ENCODE measurements around the gene PBX1. TPM values are rescaled to one million over a fixed set of nuclear protein-coding genes. Genes with fewer than 3 reads are reported as not detected.

PBX1 gene
- total RNA-seq, 2 donors from 2014 or later = 50.5 to 53.1 TPM

DNA sequence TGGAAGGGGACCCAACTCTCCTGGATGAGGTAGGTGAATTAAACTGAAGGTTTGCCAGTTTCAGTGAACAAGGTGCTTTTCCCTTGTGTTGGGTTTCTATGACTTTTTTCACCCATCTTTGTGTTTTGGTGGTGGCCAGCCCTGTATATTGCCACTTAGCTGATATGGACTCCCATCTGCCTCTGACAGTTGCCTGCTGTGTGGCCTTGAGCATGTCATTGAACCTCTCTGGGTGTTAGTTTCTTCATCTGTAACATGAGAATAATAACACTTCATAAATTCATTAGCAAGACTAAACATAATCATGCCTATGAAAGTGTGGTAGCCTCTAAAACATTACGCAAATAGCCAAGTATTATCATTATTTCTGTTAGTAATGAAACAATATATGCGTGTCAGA, 141.7 kb downstream of the PBX1 start:
- Histone ChIP-seq H3K36me3 (no peaks in the 10 kb centered on the region), H3K27ac (no peak overlapping the region), H3K9me3 (no peaks in the 10 kb centered on the region), H3K4me3 (no peak overlapping the region), H3K27me3 (replicated peaks; ENCODE audit: insufficient read depth) (no peaks in the 10 kb centered on the region), H3K4me1 (ENCODE audit: control insufficient read depth in 1 of 2, low read depth in 2 of 2) (peaks cover 0 to 21% of the 10 kb centered on the region in 2 donors)
- TF ChIP-seq, protein P1, sequence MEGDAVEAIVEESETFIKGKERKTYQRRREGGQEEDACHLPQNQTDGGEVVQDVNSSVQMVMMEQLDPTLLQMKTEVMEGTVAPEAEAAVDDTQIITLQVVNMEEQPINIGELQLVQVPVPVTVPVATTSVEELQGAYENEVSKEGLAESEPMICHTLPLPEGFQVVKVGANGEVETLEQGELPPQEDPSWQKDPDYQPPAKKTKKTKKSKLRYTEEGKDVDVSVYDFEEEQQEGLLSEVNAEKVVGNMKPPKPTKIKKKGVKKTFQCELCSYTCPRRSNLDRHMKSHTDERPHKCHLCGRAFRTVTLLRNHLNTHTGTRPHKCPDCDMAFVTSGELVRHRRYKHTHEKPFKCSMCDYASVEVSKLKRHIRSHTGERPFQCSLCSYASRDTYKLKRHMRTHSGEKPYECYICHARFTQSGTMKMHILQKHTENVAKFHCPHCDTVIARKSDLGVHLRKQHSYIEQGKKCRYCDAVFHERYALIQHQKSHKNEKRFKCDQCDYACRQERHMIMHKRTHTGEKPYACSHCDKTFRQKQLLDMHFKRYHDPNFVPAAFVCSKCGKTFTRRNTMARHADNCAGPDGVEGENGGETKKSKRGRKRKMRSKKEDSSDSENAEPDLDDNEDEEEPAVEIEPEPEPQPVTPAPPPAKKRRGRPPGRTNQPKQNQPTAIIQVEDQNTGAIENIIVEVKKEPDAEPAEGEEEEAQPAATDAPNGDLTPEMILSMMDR (IDR thresholded peaks at IDR 0.05) = no peak
- ATAC-seq (ENCODE audit: insufficient number of reproducible peaks, low FRiP score, low read depth) (no peak), DNase-seq (ENCODE audit: low spot score) (no peak)

DNA sequence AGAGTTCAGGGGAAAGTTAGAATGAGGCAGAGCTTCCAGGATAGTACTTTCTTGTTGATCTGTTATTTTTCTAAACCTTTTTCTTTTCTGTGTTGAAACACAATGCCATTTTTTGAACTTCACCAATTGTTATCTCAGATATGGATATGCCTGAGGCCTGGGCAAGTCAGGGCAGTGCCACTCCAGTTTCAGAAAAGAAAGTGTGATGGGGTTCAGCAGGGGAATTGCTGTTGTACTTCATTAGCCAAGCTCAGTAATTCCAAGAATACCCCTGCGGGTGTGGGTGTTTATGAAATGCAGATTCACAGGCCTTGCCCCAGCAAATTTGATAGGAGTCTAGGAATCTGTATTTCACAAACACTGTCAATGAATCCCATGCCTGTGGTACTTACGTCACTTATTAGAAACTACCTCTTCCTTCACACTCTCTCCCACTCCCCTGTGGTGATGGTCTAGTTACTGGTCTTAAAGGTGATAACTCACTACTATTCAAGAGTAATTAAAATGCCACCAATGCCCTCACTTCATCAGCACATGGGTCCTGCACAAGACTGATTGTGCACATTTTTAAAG, 142.3 kb downstream of the PBX1 start:
- peaks cover 0 to 25% of the 10 kb centered on the region in 2 donors for H3K4me1 ChIP-seq (ENCODE audit: control insufficient read depth in 1 of 2, low read depth in 2 of 2)
- H3K27ac ChIP-seq = no peak overlapping the region

DNA sequence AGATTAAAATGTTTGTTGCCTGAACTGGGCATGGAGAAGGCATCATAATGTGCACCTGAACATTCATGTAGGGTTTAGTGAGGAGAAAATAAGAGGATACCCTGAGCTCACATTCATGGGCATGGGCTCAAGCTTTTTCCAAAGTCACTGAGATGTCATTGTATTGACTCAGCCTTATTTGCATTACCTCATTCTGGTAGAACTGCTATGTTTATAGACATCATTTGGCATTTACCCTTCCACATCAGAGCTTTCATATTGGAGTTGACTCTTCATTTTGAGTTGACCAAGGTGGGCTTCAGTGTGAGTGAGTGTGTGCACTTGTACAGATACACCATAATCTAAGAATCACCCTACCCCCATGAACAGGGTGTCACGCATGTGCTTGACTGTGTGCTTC, 143.2 kb downstream of the PBX1 start:
- no peaks in the 10 kb centered on the region for H3K9me3 ChIP-seq
- no peak overlapping the region for H3K27ac ChIP-seq
- no peaks in the 10 kb centered on the region for H3K27me3 ChIP-seq (replicated peaks; ENCODE audit: insufficient read depth)
- DNase-seq (ENCODE audit: low spot score) (no peak), ATAC-seq (ENCODE audit: insufficient number of reproducible peaks, low FRiP score, low read depth) (no peak)
- H3K4me3 ChIP-seq = no peak overlapping the region
- peaks cover 8 to 34% of the 10 kb centered on the region in 2 donors for H3K4me1 ChIP-seq (ENCODE audit: control insufficient read depth in 1 of 2, low read depth in 2 of 2)
- H3K36me3 ChIP-seq = no peaks in the 10 kb centered on the region
- TF ChIP-seq, protein P1 (IDR thresholded peaks at IDR 0.05) = no peak

More for the DNA sequence above, 142.3 kb downstream of the PBX1 start:
- Histone ChIP-seq H3K36me3 (no peaks in the 10 kb centered on the region), H3K9me3 (no peaks in the 10 kb centered on the region), H3K4me3 (no peak overlapping the region), H3K27me3 (replicated peaks; ENCODE audit: insufficient read depth) (no peaks in the 10 kb centered on the region)
- DNase-seq (ENCODE audit: low spot score) (no peak), ATAC-seq (ENCODE audit: insufficient number of reproducible peaks, low FRiP score, low read depth) (no peak)
- TF ChIP-seq, protein P1 (IDR thresholded peaks at IDR 0.05) = no peak

DNA sequence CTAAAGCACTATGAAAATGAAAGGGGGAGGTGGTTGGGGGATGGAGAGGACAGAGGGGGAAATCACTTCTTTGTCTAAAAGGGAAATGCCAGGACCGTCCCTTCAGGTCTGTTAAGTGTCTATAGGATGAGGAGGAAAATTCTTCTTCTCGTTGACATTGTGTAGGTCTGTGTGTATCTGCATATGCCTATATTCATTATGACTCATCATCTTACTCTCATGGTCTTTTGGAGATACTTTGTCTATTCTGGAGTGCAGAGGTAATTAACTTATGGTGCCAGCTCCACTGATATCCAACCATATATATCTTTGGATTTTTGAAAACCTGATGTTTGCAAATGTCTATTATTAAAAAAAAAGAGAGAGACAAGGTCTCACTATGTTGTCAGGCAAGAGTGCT, 143.7 kb downstream of the PBX1 start:
- Histone ChIP-seq H3K4me3 (no peak overlapping the region), H3K4me1 (ENCODE audit: control insufficient read depth in 1 of 2, low read depth in 2 of 2) (peaks cover 12 to 39% of the 10 kb centered on the region in 2 donors), H3K27ac (no peak overlapping the region), H3K36me3 (no peaks in the 10 kb centered on the region), H3K27me3 (replicated peaks; ENCODE audit: insufficient read depth) (no peaks in the 10 kb centered on the region), H3K9me3 (no peaks in the 10 kb centered on the region)
- TF ChIP-seq, protein P1 (IDR thresholded peaks at IDR 0.05) = no peak
- no peak for ATAC-seq (ENCODE audit: insufficient number of reproducible peaks, low FRiP score, low read depth)
- no peak for DNase-seq (ENCODE audit: low spot score)

DNA sequence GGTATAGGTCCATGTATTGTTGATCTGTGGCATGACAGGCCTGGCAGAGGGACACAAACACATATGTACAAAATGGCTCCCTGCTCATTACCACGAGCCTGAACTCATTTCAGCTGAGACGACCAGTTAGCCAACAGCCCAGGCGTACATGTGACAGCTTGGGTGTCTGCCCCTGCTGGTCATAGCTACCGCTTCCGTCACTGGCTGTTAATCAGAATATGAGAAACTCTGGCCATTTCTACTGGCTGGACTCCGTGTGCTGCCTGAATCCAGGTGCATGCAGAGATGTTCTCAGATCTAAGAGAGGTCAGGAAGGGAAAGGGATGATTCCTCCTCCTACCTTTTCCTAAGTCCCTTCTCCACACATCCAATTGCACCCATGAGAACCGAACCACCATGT, 144.5 kb downstream of the PBX1 start:
- H3K4me3 ChIP-seq = no peak overlapping the region
- H3K27me3 ChIP-seq (replicated peaks; ENCODE audit: insufficient read depth) = no peaks in the 10 kb centered on the region
- TF ChIP-seq, protein P1 (IDR thresholded peaks at IDR 0.05) = no peak
- H3K27ac ChIP-seq = no peak overlapping the region
- H3K9me3 ChIP-seq = no peaks in the 10 kb centered on the region
- H3K4me1 ChIP-seq (ENCODE audit: control insufficient read depth in 1 of 2, low read depth in 2 of 2) = peaks cover 18 to 46% of the 10 kb centered on the region in 2 donors
- ATAC-seq (ENCODE audit: insufficient number of reproducible peaks, low FRiP score, low read depth) = no peak
- no peaks in the 10 kb centered on the region for H3K36me3 ChIP-seq
- DNase-seq (ENCODE audit: low spot score) = no peak
